ENCODE measurements around the gene SPIRE2. TPM values are rescaled to one million over a fixed set of nuclear protein-coding genes. Genes with fewer than 3 reads are reported as not detected.

The SPIRE2 gene
- total and polyA plus RNA-seq, 11 donors, result 0.31 to 2.3 (median 1.3) TPM

DNA sequence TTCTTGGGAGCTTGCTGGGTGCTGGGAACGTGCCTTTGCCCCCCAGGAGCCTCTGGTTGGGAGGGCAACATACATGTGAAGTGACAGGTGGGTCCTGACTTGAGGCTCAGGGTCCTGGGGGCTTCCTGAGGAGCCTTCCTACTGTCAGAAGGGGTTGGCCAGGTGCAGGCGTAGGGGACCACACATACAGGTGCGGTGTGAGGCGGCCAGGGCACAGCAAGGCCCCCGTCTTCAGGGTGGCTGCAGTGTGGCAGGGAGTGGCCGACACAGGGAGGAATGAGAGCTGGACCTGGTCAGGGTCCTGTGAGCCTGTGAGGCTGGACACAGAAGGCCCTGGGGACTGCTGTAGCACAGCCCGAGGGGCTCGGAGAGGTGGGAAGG is 55.8 kb downstream of the SPIRE2 start:
- peak in 1 of 4 donors; percentile 32 for ATAC-seq
- intact Hi-C loops (cut with DNase I), result no loop called here
- Histone ChIP-seq H3K36me3 (peaks cover 0 to 93% (median 89%) of the 10 kb centered on the region in 9 donors), H3K27ac (no peak overlapping the region), H3K4me1 (no peaks in the 10 kb centered on the region), H3K4me3 (no peak overlapping the region), H3K9me3 (no peaks in the 10 kb centered on the region), H3K27me3 (no peaks in the 10 kb centered on the region)
- WGBS, 4 donors, result 93 to 97% (median 94%) methylated on average over 8 of the region's 8 CpGs
- no peak for DNase-seq
- no peak for TF ChIP-seq POLR2A (IDR thresholded peaks at IDR 0.05)
- no peak for TF ChIP-seq CTCF (IDR thresholded peaks at IDR 0.05)

DNA sequence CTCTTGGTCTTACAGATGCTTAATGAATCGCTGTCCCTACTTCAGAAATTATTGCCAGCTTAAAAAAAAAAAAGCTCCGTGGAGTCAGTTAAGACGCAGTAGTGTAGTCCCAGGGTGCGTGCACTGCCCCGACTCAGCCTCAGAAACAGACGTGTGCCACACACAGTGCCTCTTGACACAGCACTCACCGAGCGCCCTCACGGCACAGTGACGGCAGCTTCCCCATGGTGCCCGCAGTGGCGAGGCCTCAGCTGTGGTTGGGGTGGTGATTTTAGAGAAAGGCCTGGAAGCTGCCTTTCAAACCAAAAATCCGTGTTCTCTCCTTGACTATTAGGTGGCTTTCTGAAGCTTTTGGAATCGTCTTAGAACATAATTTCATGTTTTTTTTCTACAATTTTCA is 59.0 kb downstream of the SPIRE2 start:
- intact Hi-C loops (cut with DNase I), result no loop called here
- Histone ChIP-seq H3K36me3 (peaks cover 0 to 97% (median 96%) of the 10 kb centered on the region in 9 donors), H3K4me3 (no peak overlapping the region), H3K9me3 (no peaks in the 10 kb centered on the region), H3K4me1 (peaks cover 0 to 7% (median 0%) of the 10 kb centered on the region in 12 donors), H3K27ac (no peak overlapping the region), H3K27me3 (no peaks in the 10 kb centered on the region)
- DNase-seq (no peak), ATAC-seq (no peak)
- TF ChIP-seq CTCF (IDR thresholded peaks at IDR 0.05), result no peak
- TF ChIP-seq POLR2A (IDR thresholded peaks at IDR 0.05), result no peak
- 91 to 97% (median 96%) methylated on average over 14 of the region's 14 CpGs for WGBS, 4 donors

DNA sequence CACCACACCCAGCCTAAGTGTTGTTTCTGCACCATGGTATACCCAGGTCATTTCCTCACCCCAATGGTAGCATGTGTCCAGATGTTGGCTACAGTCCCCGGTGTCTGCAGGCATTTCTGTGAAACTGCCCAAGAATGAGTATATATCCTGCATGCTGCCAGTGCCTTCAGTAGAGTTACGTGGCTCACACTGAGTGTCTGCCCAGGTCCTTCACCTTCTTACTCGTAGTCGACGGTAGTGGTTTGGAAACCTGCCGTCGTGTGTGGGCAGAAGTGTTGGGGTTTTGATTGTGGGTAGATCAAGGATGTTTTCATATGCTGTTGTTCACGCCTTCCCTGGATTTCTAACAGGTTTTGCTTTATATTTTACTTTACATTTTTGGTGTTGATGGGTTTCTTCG is 61.9 kb downstream of the SPIRE2 start:
- Histone ChIP-seq H3K9me3 (no peaks in the 10 kb centered on the region), H3K27ac (no peak overlapping the region), H3K36me3 (peaks cover 0 to 100% (median 98%) of the 10 kb centered on the region in 9 donors), H3K4me3 (no peak overlapping the region), H3K27me3 (no peaks in the 10 kb centered on the region), H3K4me1 (peaks cover 0 to 7% (median 0%) of the 10 kb centered on the region in 12 donors)
- intact Hi-C loops (cut with DNase I), result no loop called here
- WGBS, 4 donors, result 88 to 92% (median 91%) methylated on average over 9 of the region's 9 CpGs
- TF ChIP-seq CTCF (IDR thresholded peaks at IDR 0.05) (no peak), POLR2A (IDR thresholded peaks at IDR 0.05) (no peak)
- DNase-seq (no peak), ATAC-seq (no peak)

- Histone ChIP-seq H3K4me1 (peaks cover 0 to 7% (median 0%) of the 10 kb centered on the region in 12 donors), H3K27me3 (no peaks in the 10 kb centered on the region), H3K4me3 (no peak overlapping the region), H3K27ac (peak overlapping the region in 1 of 12 donors; percentile 14), H3K9me3 (no peaks in the 10 kb centered on the region), H3K36me3 (peaks cover 0 to 100% (median 98%) of the 10 kb centered on the region in 9 donors)
- intact Hi-C loops (cut with DNase I), result no loop called here
- TF ChIP-seq CTCF (IDR thresholded peaks at IDR 0.05) (no peak), POLR2A (IDR thresholded peaks at IDR 0.05) (no peak)
- WGBS, 4 donors, result 70 to 79% (median 76%) methylated on average over 13 to 16 of the region's 16 CpGs
- peak in 1 of 5 donors; percentile 34 for DNase-seq
- ATAC-seq, result peak in 3 of 4 donors; percentile 19 to 68 (median 47)
Observed at GRCh38 chr16:89890886-89891657, 62.8 kb downstream of the SPIRE2 start.
